ENCODE measurements around the gene GRAMD2B.

Gene GRAMD2B

DNA sequence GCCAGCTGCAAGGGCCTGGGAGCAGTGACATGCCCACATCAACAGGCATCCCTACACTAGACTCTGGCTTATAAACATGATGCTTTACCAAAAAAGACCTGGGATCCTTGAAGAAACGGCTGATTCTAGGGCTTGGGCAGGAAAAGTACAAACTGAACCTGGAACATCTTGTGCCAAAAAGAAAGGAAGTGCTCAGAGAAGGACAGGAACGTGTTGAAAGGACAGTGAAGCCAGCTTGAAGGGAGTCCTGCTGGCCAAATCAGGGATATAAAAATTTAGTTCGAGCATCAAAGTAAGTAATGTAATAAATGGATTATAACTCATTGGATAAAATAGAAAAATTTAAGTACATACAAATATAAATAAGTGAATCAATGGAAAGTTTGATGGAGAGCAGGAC is 113.7 kb downstream of the GRAMD2B start:
- DNase-seq (ENCODE audit: low spot score) = no peak

GRCh38 chr5:126538579-126538978 is 115.4 kb downstream of the GRAMD2B start:
- no peak for DNase-seq (ENCODE audit: low spot score)

GRCh38 chr5:126540631-126541030 is 117.4 kb downstream of the GRAMD2B start:
- DNase-seq (ENCODE audit: low spot score) = no peak

DNA sequence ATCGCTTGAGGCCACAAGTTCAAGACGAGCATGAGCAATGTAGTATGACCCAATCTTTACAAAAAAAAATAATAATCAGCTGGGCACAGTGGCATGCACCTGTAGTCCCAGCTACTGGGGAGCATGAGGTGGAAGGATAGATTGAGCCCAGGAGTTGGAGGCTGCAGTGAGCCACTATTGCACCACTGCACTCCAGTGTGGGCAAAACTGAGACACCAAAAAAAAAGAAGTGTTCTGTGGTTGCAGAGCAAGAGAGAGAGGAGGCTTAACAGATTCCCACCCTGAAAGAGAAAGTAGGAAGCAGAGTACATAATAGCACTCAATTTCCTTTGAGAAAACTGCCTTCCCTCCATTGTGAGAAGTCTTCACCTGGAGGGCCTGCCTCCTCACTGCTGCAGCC is 119.2 kb downstream of the GRAMD2B start:
- DNase-seq (ENCODE audit: low spot score) = no peak

- no peak for DNase-seq (ENCODE audit: low spot score)
Measured at GRCh38 chr5:126543009-126543408, 119.8 kb downstream of the GRAMD2B start.

DNA sequence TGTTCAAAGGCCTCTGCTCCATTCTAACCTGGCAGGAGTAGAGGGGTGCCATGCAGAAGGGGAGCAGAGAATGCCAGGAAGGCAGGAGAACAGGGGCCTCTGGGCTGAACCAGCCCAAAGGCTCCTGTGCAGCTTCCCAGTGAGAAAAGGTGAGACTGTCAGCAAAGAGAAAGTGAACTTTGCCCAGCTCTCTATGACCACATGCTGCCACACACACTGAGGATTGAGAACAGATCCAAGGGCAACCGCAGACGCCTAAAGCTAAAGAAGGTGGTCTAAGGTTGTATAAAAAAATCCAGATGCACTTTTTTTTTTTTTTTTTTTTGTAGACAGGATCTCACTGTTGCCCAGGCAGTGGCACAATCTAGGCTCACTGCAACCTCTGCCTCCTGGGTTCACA is 120.5 kb downstream of the GRAMD2B start:
- DNase-seq (ENCODE audit: low spot score) = no peak

Data from globus pallidus (tissue), 1 donor.